Stimulated activated CD8-positive, alpha-beta memory T cell treated with anti-CD3 and anti-CD28 coated beads, Interleukin-15, amount 100 ng/mL, for 4 hours (primary cell): Measurements from ENCODE around the gene AHCY.
"Not testable (repeated sequence)": the region's sequence is repeated elsewhere in the genome, so short reads cannot be mapped to it uniquely, and the experiment has no call there.

Experiments used
- DNase-seq, 2 donors: peaks; one replicate each; pipeline ENCODE4 v3.0.0-alpha.2; 2020; ENCODE audit warnings: low read depth in 2 of 2

The AHCY gene

GRCh38 chr20:34302723-34303533 is at the start of gene AHCY:
AHCY (minus strand) TSS chr20:34303355; CDS start chr20:34303270, 85 bp downstream.
- peak; percentile 85 to 87 for DNase-seq

GRCh38 chr20:34350095-34350494 is 46.9 kb upstream of the AHCY start:
- DNase-seq = no peak

GRCh38 chr20:34347571-34347970 is 44.4 kb upstream of the AHCY start:
- DNase-seq = no peak

GRCh38 chr20:34346533-34346865 is 43.3 kb upstream of the AHCY start:
- not testable (repeated sequence) for DNase-seq

GRCh38 chr20:34345839-34346532 is 42.8 kb upstream of the AHCY start:
- DNase-seq = not testable (repeated sequence)

GRCh38 chr20:34345402-34345736 is 42.2 kb upstream of the AHCY start:
- DNase-seq = no peak

- no peak for DNase-seq
These were observed 41.1 kb upstream of the AHCY start for GRCh38 chr20:34344238-34344637.

GRCh38 chr20:34343458-34344211 is 40.5 kb upstream of the AHCY start:
- no peak for DNase-seq

GRCh38 chr20:34341199-34341598 is 38.0 kb upstream of the AHCY start:
- DNase-seq = not testable (repeated sequence)

GRCh38 chr20:34340726-34341125 is 37.6 kb upstream of the AHCY start:
- DNase-seq = not testable (repeated sequence)

- no peak for DNase-seq
These were observed 35.0 kb upstream of the AHCY start for GRCh38 chr20:34337982-34338726.

- DNase-seq = no peak
These were observed 34.4 kb upstream of the AHCY start for GRCh38 chr20:34337544-34337943.

GRCh38 chr20:34334654-34335407 is 31.7 kb upstream of the AHCY start:
- DNase-seq = no peak

GRCh38 chr20:34333786-34334185 is 30.6 kb upstream of the AHCY start:
- DNase-seq = no peak

GRCh38 chr20:34332262-34332920 is 29.2 kb upstream of the AHCY start:
- no peak for DNase-seq

GRCh38 chr20:34331838-34332237 is 28.7 kb upstream of the AHCY start:
- DNase-seq = no peak

GRCh38 chr20:34330861-34331544 is 27.8 kb upstream of the AHCY start:
- not testable (repeated sequence) for DNase-seq

GRCh38 chr20:34328928-34329677 is 25.9 kb upstream of the AHCY start:
- no peak for DNase-seq

GRCh38 chr20:34328207-34328606 is 25.1 kb upstream of the AHCY start:
- not testable (repeated sequence) for DNase-seq
